Urothelium cell line (cell line): ENCODE results near the gene HMMR.
"Not testable (repeated sequence)": the region's sequence is repeated elsewhere in the genome, so short reads cannot be mapped to it uniquely, and the experiment has no call there.

ENCODE experiments used
- DNase-seq: peaks from one replicate; pipeline ENCODE4 v3.0.0; 2011; ENCODE audit warnings: low spot score, mixed read lengths
- FAIRE-seq: peaks from 2 replicates; lab custom pipeline; 2011; peaks lifted over from hg19 to GRCh38; lab: Jason Lieb, UNC

The HMMR gene

DNA sequence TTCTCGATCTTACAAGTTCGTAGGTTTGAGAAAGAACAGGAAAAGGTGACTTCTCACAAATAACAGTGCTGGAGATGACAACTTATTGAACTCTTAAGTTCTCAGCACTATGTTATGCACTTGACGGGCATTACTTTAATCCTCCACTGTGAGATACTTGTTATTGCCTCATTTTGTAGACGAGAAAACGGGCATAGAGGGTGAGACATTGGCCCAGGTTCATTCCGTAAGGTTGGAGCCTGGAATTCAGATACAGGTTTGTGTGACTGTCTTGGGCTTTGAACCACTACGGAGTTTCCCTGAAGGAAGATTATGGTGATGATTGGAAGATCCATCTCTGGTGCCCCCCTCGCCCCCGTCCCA, 45.6 kb downstream of the HMMR start:
- FAIRE-seq: no peak
- no peak for DNase-seq

- DNase-seq: no peak
- no peak for FAIRE-seq
These were observed 46.3 kb downstream of the HMMR start for GRCh38 chr5:163506726-163507125.

- no peak for FAIRE-seq
- no peak for DNase-seq
These were observed 48.3 kb downstream of the HMMR start for GRCh38 chr5:163508753-163509152.

GRCh38 chr5:163509291-163509951, 49.0 kb downstream of the HMMR start:
- no peak for FAIRE-seq
- DNase-seq: no peak

- DNase-seq (no peak), FAIRE-seq (no peak)
These were observed 52.1 kb downstream of the HMMR start for GRCh38 chr5:163512526-163512925.

- FAIRE-seq: no peak
These were observed 64.7 kb downstream of the HMMR start for GRCh38 chr5:163525096-163525495.

GRCh38 chr5:163529698-163530097, 69.3 kb downstream of the HMMR start:
- no peak for DNase-seq
- no peak for FAIRE-seq

More at GRCh38 chr5:163525096-163525495, 64.7 kb downstream of the HMMR start:
- no peak for DNase-seq

DNA sequence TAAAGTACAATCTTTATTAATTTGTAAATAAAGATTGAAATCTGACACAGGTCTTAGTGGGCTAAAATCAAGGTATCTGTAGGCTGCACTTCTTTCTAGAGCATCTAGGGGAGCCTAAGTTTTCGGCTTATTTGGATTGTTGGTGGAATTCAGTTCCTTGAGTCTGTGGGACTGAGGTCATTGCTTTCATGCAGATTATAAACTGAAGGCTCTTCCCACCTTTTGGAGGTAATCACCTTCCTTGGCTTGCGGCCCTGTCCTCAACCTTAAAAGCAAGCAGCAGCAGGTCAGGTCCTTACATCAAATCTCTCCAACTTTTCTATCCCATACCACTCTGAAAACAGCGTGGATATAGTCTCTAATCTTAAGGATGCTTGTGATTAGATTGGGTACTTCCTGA, 70.8 kb downstream of the HMMR start:
- FAIRE-seq: no peak
- no peak for DNase-seq

GRCh38 chr5:163532171-163533084, 72.0 kb downstream of the HMMR start:
- DNase-seq (no peak), FAIRE-seq (no peak)

DNA sequence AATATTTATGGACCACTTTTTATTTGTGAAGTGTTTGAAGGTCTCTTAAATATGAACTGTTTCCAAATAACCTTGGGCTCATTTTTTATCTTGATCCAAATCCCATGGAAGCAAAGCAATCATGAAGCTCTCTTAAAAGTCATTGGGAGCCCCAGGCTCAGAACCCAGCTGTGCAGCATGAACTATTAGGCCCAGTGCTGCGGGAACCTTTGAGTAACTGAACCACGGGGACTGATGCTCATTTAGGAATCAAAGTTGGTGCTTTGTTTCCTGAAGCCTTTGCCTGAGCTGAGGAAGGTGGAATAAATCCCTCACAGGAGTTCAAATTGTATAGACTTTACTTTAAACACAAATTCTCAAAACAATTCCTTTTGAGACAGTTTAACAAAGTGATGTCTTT, 72.8 kb downstream of the HMMR start:
- DNase-seq (no peak), FAIRE-seq (no peak)

DNA sequence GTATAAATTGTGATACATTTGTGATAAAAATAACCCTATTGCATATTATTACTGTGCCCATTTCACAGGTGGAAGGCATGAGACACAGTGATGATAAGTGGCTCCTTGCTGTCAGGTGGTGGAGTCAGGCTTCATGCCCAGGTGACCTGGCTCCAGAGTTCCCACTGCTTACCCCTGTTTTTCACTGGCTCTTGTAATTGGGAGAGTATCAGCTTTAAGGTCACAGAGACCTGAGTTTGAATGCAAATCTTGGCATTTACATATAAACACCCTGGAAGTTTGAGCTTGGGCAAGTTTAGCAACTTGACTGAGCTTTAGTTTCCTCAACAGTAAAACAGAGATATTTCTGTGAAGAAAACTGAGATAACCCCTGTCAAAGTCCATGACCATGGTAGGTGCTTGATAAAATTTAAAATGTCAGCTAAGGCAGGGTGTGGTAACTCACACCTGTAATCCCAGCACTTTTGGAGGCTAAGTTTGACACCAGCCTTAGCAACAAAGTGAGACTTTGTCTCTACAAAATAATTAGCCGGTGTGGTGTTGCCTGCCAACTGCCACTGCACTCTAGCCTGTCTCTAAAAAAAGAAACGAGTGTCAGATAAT, 74.2 kb downstream of the HMMR start:
- no peak for FAIRE-seq
- DNase-seq: no peak

- no peak for DNase-seq
- no peak for FAIRE-seq
These were observed 74.9 kb downstream of the HMMR start for GRCh38 chr5:163535290-163535689.

GRCh38 chr5:163536442-163536841, 76.0 kb downstream of the HMMR start:
- not testable (repeated sequence) for DNase-seq, FAIRE-seq

DNA sequence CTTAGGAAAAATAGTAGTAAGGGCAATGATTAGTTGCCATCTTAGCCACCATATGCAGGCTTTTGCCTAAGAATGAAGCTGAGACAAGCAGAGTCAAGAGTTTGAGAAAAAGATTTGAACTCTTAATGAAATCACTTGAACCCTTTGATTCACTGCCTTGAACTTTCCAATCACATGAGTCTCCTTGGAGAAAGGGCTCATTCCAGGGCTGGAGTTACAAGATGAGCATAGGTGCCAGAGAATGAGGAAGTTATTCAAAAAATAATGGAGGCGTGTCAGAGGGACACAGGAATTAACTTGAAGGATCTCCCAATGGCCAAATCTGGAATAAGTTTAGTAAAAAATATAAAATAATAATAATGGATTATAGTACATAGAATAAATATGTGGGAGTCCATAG, 80.3 kb downstream of the HMMR start:
- FAIRE-seq (no peak), DNase-seq (no peak)
